Muscle layer of colon (tissue), 2 donors: ENCODE data around the gene DESI1.
"Not testable (repeated sequence)": the region's sequence is repeated elsewhere in the genome, so short reads cannot be mapped to it uniquely, and the experiment has no call there.

Source experiments
- H3K27ac ChIP-seq: one replicate; pipeline ENCODE4 v1.7.0; 2013; ENCODE audit warnings: low read depth, mild to moderate bottlenecking, low read length, moderate library complexity
- H3K27me3 ChIP-seq, 2 donors: one replicate each; pipeline ENCODE4 v1.7.0; 2013; ENCODE audit warnings: low read length in 2 of 2, mild to moderate bottlenecking in 2 of 2; ENCODE audit not compliant: insufficient read depth in 2 of 2, control insufficient read depth in 1 of 2
- H3K36me3 ChIP-seq: one replicate; pipeline ENCODE4 v1.7.0; 2013; ENCODE audit warnings: mild to moderate bottlenecking, low read length; ENCODE audit not compliant: insufficient read depth
- H3K4me1 ChIP-seq: one replicate; pipeline ENCODE4 v1.7.0; 2013; ENCODE audit warnings: mild to moderate bottlenecking, low read length; ENCODE audit not compliant: insufficient read depth
- H3K4me3 ChIP-seq, 2 donors: one replicate each; pipeline ENCODE4 v1.7.0; 2013; ENCODE audit warnings: low read length in 2 of 2, low read depth in 1 of 2, mild to moderate bottlenecking in 1 of 2, moderate library complexity in 1 of 2
- H3K9ac ChIP-seq: one replicate; pipeline ENCODE4 v1.7.0; 2013; ENCODE audit warnings: low read length
- H3K9me3 ChIP-seq: one replicate; pipeline ENCODE4 v1.7.0; 2013; ENCODE audit warnings: mild to moderate bottlenecking, low read length
- donor health status: abdominal sarcoma.
- donor health status: Adenocarcinoma of cecum.

DESI1 gene

GRCh38 chr22:41598891-41599635, 21.8 kb downstream of the DESI1 start:
- peaks cover 23% of the 10 kb centered on the region for H3K36me3 ChIP-seq
- H3K27ac ChIP-seq, result no peak overlapping the region

GRCh38 chr22:41598081-41598480, 22.8 kb downstream of the DESI1 start:
- Histone ChIP-seq H3K4me3 (no peak overlapping the region), H3K9me3 (no peaks in the 10 kb centered on the region), H3K27me3 (no peaks in the 10 kb centered on the region), H3K36me3 (peaks cover 20% of the 10 kb centered on the region), H3K27ac (no peak overlapping the region), H3K4me1 (no peaks in the 10 kb centered on the region), H3K9ac (no peak overlapping the region)

More at GRCh38 chr22:41598891-41599635, 21.8 kb downstream of the DESI1 start:
- no peaks in the 10 kb centered on the region for H3K27me3 ChIP-seq
- H3K9ac ChIP-seq, result no peak overlapping the region
- no peak overlapping the region for H3K4me3 ChIP-seq
- H3K9me3 ChIP-seq, result no peaks in the 10 kb centered on the region
- H3K4me1 ChIP-seq, result no peaks in the 10 kb centered on the region

- H3K9me3 ChIP-seq, result no peaks in the 10 kb centered on the region
- H3K27ac ChIP-seq, result no peak overlapping the region
- H3K27me3 ChIP-seq, result no peaks in the 10 kb centered on the region
- H3K36me3 ChIP-seq, result peaks cover 15% of the 10 kb centered on the region
- no peak overlapping the region for H3K4me3 ChIP-seq
- no peaks in the 10 kb centered on the region for H3K4me1 ChIP-seq
- H3K9ac ChIP-seq, result no peak overlapping the region
Measured at GRCh38 chr22:41597635-41597953, 23.2 kb downstream of the DESI1 start.

GRCh38 chr22:41596776-41597634, 23.8 kb downstream of the DESI1 start:
- Histone ChIP-seq H3K4me1 (no peaks in the 10 kb centered on the region), H3K36me3 (peaks cover 9% of the 10 kb centered on the region), H3K4me3 (no peak overlapping the region), H3K9me3 (no peaks in the 10 kb centered on the region), H3K27ac (no peak overlapping the region), H3K9ac (no peak overlapping the region), H3K27me3 (no peaks in the 10 kb centered on the region)

GRCh38 chr22:41595703-41596102, 25.1 kb downstream of the DESI1 start:
- H3K4me3 ChIP-seq, result no peak overlapping the region
- no peak overlapping the region for H3K9ac ChIP-seq
- no peaks in the 10 kb centered on the region for H3K27me3 ChIP-seq
- no peak overlapping the region for H3K27ac ChIP-seq
- no peaks in the 10 kb centered on the region for H3K9me3 ChIP-seq
- no peaks in the 10 kb centered on the region for H3K4me1 ChIP-seq
- peaks cover 6% of the 10 kb centered on the region for H3K36me3 ChIP-seq

- H3K36me3 ChIP-seq, H3K9ac ChIP-seq, H3K4me1 ChIP-seq, H3K9me3 ChIP-seq, H3K27me3 ChIP-seq, H3K4me3 ChIP-seq, H3K27ac ChIP-seq: not testable (repeated sequence)
Measured at GRCh38 chr22:41593336-41593960, 27.4 kb downstream of the DESI1 start.

GRCh38 chr22:41589391-41590241, 31.2 kb downstream of the DESI1 start, which contains the start of gene PMM1:
Gene PMM1, minus strand, starts transcription at chr22:41589840. Its CDS starts 35 bp downstream, at chr22:41589805.
- Histone ChIP-seq H3K27me3 (no peaks in the 10 kb centered on the region), H3K36me3 (peaks cover 4% of the 10 kb centered on the region), H3K4me1 (peaks cover 10% of the 10 kb centered on the region), H3K9me3 (no peaks in the 10 kb centered on the region), H3K4me3 (peak within 1 kb of the TSS; percentile 74 to 96), H3K9ac (peak within 1 kb of the TSS; percentile 18), H3K27ac (peak within 1 kb of the TSS; percentile 72)

GRCh38 chr22:41587347-41587723, 33.5 kb downstream of the DESI1 start:
- no peak overlapping the region for H3K27ac ChIP-seq
- no peak overlapping the region for H3K4me3 ChIP-seq
- no peaks in the 10 kb centered on the region for H3K27me3 ChIP-seq
- H3K36me3 ChIP-seq, result peaks cover 19% of the 10 kb centered on the region
- no peak overlapping the region for H3K9ac ChIP-seq
- no peaks in the 10 kb centered on the region for H3K9me3 ChIP-seq
- H3K4me1 ChIP-seq, result peaks cover 10% of the 10 kb centered on the region

GRCh38 chr22:41585898-41586297, 34.9 kb downstream of the DESI1 start:
- no peaks in the 10 kb centered on the region for H3K27me3 ChIP-seq
- peaks cover 10% of the 10 kb centered on the region for H3K4me1 ChIP-seq
- H3K27ac ChIP-seq, result no peak overlapping the region
- peaks cover 20% of the 10 kb centered on the region for H3K36me3 ChIP-seq
- H3K9me3 ChIP-seq, result no peaks in the 10 kb centered on the region
- H3K9ac ChIP-seq, result no peak overlapping the region
- H3K4me3 ChIP-seq, result no peak overlapping the region

- Histone ChIP-seq H3K27me3 (no peaks in the 10 kb centered on the region), H3K9ac (no peak overlapping the region), H3K4me1 (peaks cover 10% of the 10 kb centered on the region), H3K36me3 (peaks cover 21% of the 10 kb centered on the region), H3K9me3 (no peaks in the 10 kb centered on the region), H3K27ac (no peak overlapping the region), H3K4me3 (no peak overlapping the region)
Measured at GRCh38 chr22:41584881-41585280, 36.0 kb downstream of the DESI1 start.

- Histone ChIP-seq H3K27ac (no peak overlapping the region), H3K27me3 (no peaks in the 10 kb centered on the region)
Measured at GRCh38 chr22:41582694-41583093, 38.1 kb downstream of the DESI1 start.

More at GRCh38 chr22:41582694-41583093, 38.1 kb downstream of the DESI1 start:
- H3K9me3 ChIP-seq, result no peaks in the 10 kb centered on the region
- H3K4me3 ChIP-seq, result no peak overlapping the region
- peaks cover 39% of the 10 kb centered on the region for H3K36me3 ChIP-seq
- no peak overlapping the region for H3K9ac ChIP-seq
- no peaks in the 10 kb centered on the region for H3K4me1 ChIP-seq
